GM21723 (cell line): Measurements from ENCODE around the gene KIRREL3.

Experiments
- ATAC-seq: cut with Tn5 transposase; IDR thresholded peaks from one replicate; pipeline ENCODE4 v1.9.1; 2021; ENCODE audit warnings: mild to moderate bottlenecking, moderate library complexity; ENCODE audit not compliant: unreplicated experiment

Gene KIRREL3

GRCh38 chr11:126797457-126798169 is 203.0 kb downstream of the KIRREL3 start:
- ATAC-seq: no peak

DNA sequence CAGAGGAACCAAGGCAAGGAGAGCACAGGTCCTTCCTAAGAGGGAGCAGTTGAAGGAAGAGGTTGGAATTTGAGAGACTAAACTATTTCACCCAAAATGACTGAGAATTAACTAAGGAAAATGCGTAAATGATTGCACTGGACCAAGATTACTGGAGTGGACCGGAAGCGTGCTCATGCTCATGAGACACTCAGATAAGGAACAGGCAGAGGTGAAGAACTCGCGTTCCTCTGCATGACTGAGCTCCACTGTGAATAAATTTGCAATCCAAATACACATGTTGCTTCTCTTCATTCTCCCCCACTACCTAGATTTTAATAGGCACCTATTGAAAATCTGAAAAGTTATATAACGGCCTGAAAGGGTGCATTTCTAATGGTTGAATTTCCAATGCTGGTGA is 207.0 kb downstream of the KIRREL3 start:
- no peak for ATAC-seq

DNA sequence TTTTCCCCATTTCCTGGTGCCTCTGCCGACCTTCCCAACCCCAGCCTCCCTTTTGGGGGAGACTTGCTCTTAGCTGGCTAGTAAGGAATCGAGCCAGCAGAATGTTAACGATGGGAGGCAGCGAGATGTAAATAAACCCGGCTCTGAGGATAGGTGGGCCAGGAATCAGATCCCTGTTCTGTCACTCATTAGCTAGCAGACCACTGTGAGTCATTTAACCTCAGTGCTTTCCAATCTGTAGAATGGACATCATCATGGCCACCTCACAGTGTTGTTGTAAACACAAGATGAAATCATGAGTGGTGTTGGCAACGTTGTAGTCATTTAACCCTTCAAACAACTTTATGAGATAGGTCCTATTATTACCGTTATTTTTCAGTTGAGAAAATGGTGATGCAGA is 208.6 kb downstream of the KIRREL3 start:
- no peak for ATAC-seq

DNA sequence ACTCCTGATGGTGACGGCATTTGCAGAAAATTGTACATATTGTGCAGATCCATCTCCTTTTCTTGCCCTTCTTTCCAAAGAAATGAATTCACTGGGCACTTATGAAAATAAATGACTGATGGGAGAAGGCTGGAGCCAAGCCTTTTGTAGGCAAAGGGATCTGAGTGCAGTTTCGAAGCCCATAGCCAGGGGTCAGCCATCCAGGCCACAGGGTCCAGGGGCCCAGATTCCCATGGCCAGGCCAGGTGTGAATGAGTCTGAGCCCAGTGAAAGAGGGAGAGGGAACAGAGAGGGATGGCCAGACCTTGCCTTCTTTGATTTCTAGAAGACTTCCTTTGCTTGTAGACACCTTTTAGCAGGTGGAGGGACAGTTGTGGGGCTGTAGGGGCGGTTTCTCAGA is 209.1 kb downstream of the KIRREL3 start:
- ATAC-seq: no peak

DNA sequence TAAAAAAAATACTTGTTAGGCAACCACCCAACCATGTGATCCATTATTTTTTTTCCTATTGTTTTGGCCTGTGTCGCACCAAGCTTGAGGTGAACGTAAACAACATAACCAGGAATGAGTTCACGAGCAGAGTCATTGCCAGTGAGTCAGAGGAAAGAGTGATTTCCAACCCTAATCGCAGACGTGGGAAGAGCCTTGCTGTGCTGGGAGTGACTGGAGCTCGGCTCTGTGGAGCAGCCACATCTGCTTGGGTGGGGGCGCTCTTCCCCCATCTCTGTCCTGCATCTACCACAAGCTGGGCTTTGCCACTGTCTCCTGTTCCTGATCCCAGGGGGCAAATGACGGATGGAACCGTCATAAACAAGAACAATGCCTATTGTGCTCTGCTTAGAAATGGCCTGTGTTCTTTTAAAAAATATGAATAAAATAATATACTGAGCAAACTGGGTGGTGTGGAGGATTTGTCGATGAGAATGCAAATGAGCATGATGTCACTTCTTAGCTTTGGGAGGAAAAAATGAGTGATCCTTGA is 210.0 kb downstream of the KIRREL3 start:
- ATAC-seq: no peak

DNA sequence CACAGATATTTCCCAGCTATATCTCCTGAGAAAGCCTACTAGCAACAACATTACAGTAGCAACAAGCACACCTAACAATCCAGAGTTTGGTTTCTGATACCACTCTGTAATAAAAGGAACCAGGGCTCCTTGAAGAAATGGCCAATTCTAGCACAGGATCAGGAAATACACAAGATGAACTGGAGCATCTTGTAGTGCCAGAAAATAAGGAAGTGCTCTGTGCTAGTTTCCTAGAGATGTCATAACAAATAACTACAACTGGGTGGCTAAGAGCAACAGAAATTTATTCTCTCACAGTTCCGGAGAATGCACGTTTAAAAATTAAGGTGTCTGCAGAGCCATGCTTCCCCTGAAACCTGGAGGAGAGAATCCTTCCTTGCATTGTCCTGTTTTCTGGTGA is 217.8 kb downstream of the KIRREL3 start:
- ATAC-seq: no peak

DNA sequence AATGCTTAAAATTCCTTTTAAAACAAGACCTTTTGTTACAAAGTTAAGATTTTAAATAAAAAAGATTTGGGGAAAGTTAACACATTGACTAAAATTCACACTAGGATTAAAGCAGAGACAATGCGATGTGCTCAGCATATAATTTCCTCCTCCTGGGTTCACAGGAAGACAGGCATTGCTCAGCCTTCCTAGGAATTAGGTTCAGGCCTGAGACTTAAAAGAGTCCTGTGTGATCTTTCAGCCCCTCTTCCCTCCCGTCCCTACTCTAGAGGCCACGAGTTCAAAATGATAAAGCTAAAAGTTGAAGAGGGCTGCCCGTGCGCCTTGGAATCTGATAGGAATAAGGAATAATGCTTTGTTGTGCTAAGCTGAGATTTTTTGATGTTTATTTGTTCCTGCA is 218.6 kb downstream of the KIRREL3 start:
- ATAC-seq: no peak

GRCh38 chr11:126776119-126776518 is 224.5 kb downstream of the KIRREL3 start:
- no peak for ATAC-seq

- ATAC-seq: no peak
Measured at GRCh38 chr11:126772267-126772666, 228.3 kb downstream of the KIRREL3 start.

GRCh38 chr11:126768702-126769101 is 231.9 kb downstream of the KIRREL3 start:
- no peak for ATAC-seq

GRCh38 chr11:126766440-126766839 is 234.1 kb downstream of the KIRREL3 start:
- no peak for ATAC-seq

- ATAC-seq: no peak
Measured at GRCh38 chr11:126765196-126765595, 235.4 kb downstream of the KIRREL3 start.

DNA sequence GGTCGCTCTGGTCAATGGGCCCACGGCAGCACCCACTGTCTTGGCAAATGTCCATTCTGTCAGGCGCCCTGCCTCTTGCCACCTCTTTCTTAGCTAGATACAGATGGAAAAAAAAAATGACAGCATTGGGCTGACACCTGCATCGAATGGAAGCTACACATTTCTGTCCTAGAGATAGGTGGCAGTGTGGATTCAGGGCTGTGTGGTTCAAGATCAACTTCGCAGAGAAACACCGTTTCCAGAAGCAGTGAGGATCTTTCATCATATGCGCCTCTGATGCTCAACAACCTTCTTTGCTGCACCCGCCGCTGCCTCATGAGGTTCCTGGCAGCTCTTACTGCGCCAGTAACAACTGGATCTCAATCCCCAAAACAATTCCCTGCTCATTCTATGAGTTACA is 236.3 kb downstream of the KIRREL3 start:
- ATAC-seq: no peak

GRCh38 chr11:126756855-126757254 is 243.7 kb downstream of the KIRREL3 start:
- ATAC-seq: no peak

DNA sequence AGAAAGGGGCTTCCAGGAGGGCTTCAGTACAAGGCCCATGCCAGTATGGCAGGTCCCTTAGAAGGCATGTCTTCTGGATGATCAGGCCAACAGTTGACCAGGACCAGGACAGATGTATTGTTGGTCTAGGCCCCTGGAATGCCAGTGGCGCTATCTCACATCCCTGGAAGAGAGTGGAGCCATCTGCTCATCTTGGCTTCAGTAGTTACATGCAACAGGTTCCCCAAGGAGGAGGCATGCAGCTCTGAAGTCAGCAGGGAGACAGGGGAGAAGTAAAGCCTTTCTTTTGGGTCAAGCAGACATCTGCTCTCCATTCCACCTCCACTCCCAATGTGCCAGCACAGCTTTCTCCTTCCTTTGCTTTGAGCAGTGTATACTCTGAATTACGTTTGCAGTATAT is 244.1 kb downstream of the KIRREL3 start:
- ATAC-seq: no peak

DNA sequence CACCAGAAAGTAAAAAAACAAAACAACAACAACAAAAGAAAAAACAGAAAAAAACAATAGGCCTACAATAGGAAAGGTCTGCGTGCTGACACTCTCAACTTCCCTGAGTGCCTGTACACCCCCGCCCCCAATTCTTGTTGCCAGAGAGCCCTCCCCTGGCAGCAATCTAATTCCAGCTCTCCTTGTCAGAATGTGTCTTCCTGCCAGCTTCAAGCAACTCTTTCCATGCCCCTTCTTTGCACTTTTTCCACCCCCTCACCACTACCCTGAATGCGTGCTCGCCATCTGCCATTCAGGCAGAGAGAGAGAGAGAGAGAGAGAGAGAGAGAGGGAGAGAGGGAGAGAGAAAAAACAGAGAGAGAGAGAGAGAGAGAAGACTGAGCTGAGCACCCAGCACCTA is 245.0 kb downstream of the KIRREL3 start:
- no peak for ATAC-seq

DNA sequence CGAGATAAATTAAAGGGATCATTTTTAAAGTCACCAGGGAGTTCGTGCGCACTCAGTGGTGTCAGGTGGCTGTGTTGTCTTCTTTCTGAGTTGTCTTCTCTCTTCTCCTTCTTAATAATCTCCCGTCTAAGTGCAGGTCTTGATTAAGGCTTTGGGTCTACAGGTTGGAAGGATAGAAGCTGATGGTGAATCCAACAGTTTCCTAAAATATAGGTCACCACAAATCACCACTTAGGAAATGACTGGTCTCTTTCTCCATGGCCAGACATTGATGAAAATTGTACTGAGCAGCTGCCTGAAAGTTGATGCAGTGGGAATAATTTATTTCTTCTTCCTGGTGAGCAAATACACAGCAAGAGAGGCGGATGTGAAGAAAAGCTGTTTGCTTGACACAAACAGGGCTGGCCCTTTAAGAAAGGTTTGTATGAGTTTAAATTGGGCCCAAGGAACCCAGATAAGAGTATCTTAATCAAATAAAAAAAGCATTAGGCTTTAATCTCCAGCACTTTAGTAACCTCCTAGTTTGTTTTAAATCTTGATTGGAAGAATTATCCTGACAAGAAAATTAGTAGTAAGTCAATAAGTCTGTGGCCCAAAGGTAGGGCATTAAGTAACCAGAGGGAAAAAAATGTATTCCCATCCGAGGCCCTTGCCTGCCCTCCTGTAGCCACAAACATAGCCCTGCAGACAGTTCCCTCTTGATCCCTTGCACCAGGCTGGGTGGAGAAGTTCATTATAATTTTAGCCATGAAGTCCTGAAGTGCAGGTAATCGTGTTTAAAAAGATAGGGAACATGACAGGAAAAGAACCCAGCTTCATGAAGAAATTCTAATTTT is 245.8 kb downstream of the KIRREL3 start:
- ATAC-seq: no peak

- ATAC-seq: no peak
Measured at GRCh38 chr11:126753990-126754389, 246.6 kb downstream of the KIRREL3 start.

- ATAC-seq: no peak
Measured at GRCh38 chr11:126751242-126751641, 249.3 kb downstream of the KIRREL3 start.

DNA sequence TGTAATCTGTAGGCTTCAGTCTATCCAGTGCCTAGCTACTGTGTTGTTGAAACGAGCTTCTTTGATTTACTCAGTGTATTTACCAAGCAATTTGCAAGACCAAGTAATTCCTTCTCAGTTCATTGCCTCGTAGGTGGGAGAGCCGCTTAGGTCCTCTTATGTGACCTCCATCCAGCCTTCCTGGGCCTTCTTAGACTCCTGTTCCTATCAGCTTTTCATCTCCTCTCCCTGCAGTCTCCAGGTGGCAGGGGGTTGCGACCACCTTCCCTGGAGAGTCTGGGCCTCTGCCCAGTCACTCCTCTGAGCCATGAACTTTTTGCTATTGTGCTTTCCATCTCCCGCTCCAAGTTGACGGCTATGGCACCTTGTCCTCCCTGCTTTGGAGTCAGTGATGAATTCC is 251.8 kb downstream of the KIRREL3 start:
- no peak for ATAC-seq

- no peak for ATAC-seq
Measured at GRCh38 chr11:126748100-126748791, 252.3 kb downstream of the KIRREL3 start.

GRCh38 chr11:126747315-126747714 is 253.3 kb downstream of the KIRREL3 start:
- no peak for ATAC-seq
